Vagina (tissue), 2 donors: ENCODE data around the gene MBNL3. TPM values are rescaled to one million over a fixed set of nuclear protein-coding genes. Genes with fewer than 3 reads are reported as not detected.

ENCODE experiments used
- DNase-seq, 2 donors: peaks; one replicate each; pipeline ENCODE4 v3.0.0-alpha.2; 2017; ENCODE audit errors: extremely low spot score in 2 of 2
- H3K27ac ChIP-seq: fragments of 200-600 bp; sonication (generic); one replicate; pipeline ENCODE4 v1.5.1; 2019
- H3K27me3 ChIP-seq: fragments of 200-600 bp; sonication (generic); one replicate; pipeline ENCODE4 v1.5.1; 2019
- H3K36me3 ChIP-seq, 2 donors: fragments of 200-600 bp; sonication (generic); one replicate each; pipeline ENCODE4 v1.5.1; 2017 to 2019
- H3K4me1 ChIP-seq: fragments of 200-600 bp; sonication (generic); one replicate; pipeline ENCODE4 v1.5.1; 2019
- H3K4me3 ChIP-seq, 2 donors: fragments of 200-600 bp; sonication (generic); 1 replicate in 1 of 2; 2 replicates in 1 of 2; pipeline ENCODE4 v1.5.1; 2016 to 2019
- H3K9me3 ChIP-seq: fragments of 200-600 bp; sonication (generic); one replicate; pipeline ENCODE4 v1.5.1; 2019
- CTCF ChIP-seq, 3 experiments: fragments of 450-650 bp in 2 of 3; fragments of 200-600 bp in 1 of 3; sonication (generic) in 1 of 3; IDR thresholded peaks; one replicate each; pipeline ENCODE4 v1.5.1; 2017 to 2019; ENCODE audit warnings: antibody characterized with exemption in 3 of 3, mild to moderate bottlenecking in 2 of 3, moderate library complexity in 2 of 3
- POLR2A ChIP-seq, 2 donors: fragments of 450-650 bp; IDR thresholded peaks; one replicate each; pipeline ENCODE4 v1.6.1; 2017; ENCODE audit warnings: antibody characterized with exemption in 2 of 2, mild to moderate bottlenecking in 2 of 2, moderate library complexity in 2 of 2
- POLR2AphosphoS5 ChIP-seq, 2 donors: sonication (generic); formaldehyde crosslinking; IDR thresholded peaks; one replicate each; pipeline ENCODE4 v1.9.0; 2017; ENCODE audit warnings: antibody characterized with exemption in 2 of 2, mild to moderate bottlenecking in 2 of 2, low read depth in 1 of 2; ENCODE audit not compliant: insufficient read depth in 1 of 2
- intact Hi-C: fragments of 100-400 bp; cut with DNase I; formaldehyde crosslinking; loops from one replicate; pipeline ENCODE4 v1.15.1; 2023
- total RNA-seq: library from RNA; depleted of rRNA; stranded (reverse); fragments of >200 nt; gene quantifications from one replicate; pipeline ENCODE4 v1.2.3, GENCODE V29; 2016

MBNL3 gene
- total RNA-seq, 1 donor from 2014 or later, result 10.1 TPM

- DNase-seq, result no peak
- Histone ChIP-seq H3K27ac (no peak overlapping the region), H3K4me3 (no peak overlapping the region), H3K9me3 (no peaks in the 10 kb centered on the region), H3K27me3 (no peaks in the 10 kb centered on the region), H3K4me1 (no peaks in the 10 kb centered on the region), H3K36me3 (no peaks in the 10 kb centered on the region)
- intact Hi-C loops, result no loop called here
- TF ChIP-seq POLR2A (IDR thresholded peaks at IDR 0.05) (no peak), CTCF (IDR thresholded peaks at IDR 0.05) (no peak), POLR2AphosphoS5 (IDR thresholded peaks at IDR 0.05; ENCODE audit: insufficient read depth in 1 of 2, low read depth in 1 of 2) (no peak)
Observed at GRCh38 chrX:132442691-132443090, 46.1 kb downstream of the MBNL3 start.

- intact Hi-C loops, result no loop called here
- Histone ChIP-seq H3K27me3 (no peaks in the 10 kb centered on the region), H3K4me3 (no peak overlapping the region), H3K36me3 (no peaks in the 10 kb centered on the region), H3K4me1 (no peaks in the 10 kb centered on the region), H3K9me3 (no peaks in the 10 kb centered on the region), H3K27ac (no peak overlapping the region)
- TF ChIP-seq POLR2A (IDR thresholded peaks at IDR 0.05), result no peak
- no peak for DNase-seq
Observed at GRCh38 chrX:132435222-132435621, 53.6 kb downstream of the MBNL3 start.

GRCh38 chrX:132433551-132433950 is 55.3 kb downstream of the MBNL3 start:
- DNase-seq, result no peak
- H3K36me3 ChIP-seq, result no peaks in the 10 kb centered on the region
- no peak for TF ChIP-seq CTCF (IDR thresholded peaks at IDR 0.05)
- no peak for TF ChIP-seq POLR2A (IDR thresholded peaks at IDR 0.05)
- TF ChIP-seq POLR2AphosphoS5 (IDR thresholded peaks at IDR 0.05; ENCODE audit: insufficient read depth in 1 of 2, low read depth in 1 of 2), result no peak
- no peak overlapping the region for H3K4me3 ChIP-seq
- no peaks in the 10 kb centered on the region for H3K27me3 ChIP-seq
- H3K9me3 ChIP-seq, result no peaks in the 10 kb centered on the region
- H3K27ac ChIP-seq, result no peak overlapping the region
- intact Hi-C loops, result no loop called here
- no peaks in the 10 kb centered on the region for H3K4me1 ChIP-seq

- H3K9me3 ChIP-seq, result no peaks in the 10 kb centered on the region
- no peaks in the 10 kb centered on the region for H3K4me1 ChIP-seq
- no peak for DNase-seq
- no peaks in the 10 kb centered on the region for H3K36me3 ChIP-seq
- TF ChIP-seq POLR2AphosphoS5 (IDR thresholded peaks at IDR 0.05; ENCODE audit: insufficient read depth in 1 of 2, low read depth in 1 of 2), result no peak
- TF ChIP-seq POLR2A (IDR thresholded peaks at IDR 0.05), result no peak
- TF ChIP-seq CTCF (IDR thresholded peaks at IDR 0.05), result no peak
- H3K4me3 ChIP-seq, result no peak overlapping the region
- intact Hi-C loops, result no loop called here
- H3K27me3 ChIP-seq, result no peaks in the 10 kb centered on the region
- H3K27ac ChIP-seq, result no peak overlapping the region
Observed at GRCh38 chrX:132433001-132433400, 55.8 kb downstream of the MBNL3 start.

- no peaks in the 10 kb centered on the region for H3K36me3 ChIP-seq
- H3K27ac ChIP-seq, result no peak overlapping the region
- intact Hi-C loops, result no loop called here
- H3K4me1 ChIP-seq, result no peaks in the 10 kb centered on the region
- no peaks in the 10 kb centered on the region for H3K9me3 ChIP-seq
- TF ChIP-seq POLR2A (IDR thresholded peaks at IDR 0.05) (no peak), POLR2AphosphoS5 (IDR thresholded peaks at IDR 0.05; ENCODE audit: insufficient read depth in 1 of 2, low read depth in 1 of 2) (no peak), CTCF (IDR thresholded peaks at IDR 0.05) (no peak)
- no peak for DNase-seq
- no peak overlapping the region for H3K4me3 ChIP-seq
- no peaks in the 10 kb centered on the region for H3K27me3 ChIP-seq
Observed at GRCh38 chrX:132428896-132429295, 59.9 kb downstream of the MBNL3 start.
